Tibial nerve (tissue), 4 donors: Measurements from ENCODE around the gene ANKRD39.

ENCODE experiments used
- CTCF ChIP-seq, 5 experiments: fragments of 200-600 bp in 3 of 5; fragments of 450-650 bp in 2 of 5; sonication (generic) in 3 of 5; IDR thresholded peaks; one replicate each; pipeline ENCODE4 v1.5.1; 2016 to 2019; ENCODE audit warnings: antibody characterized with exemption in 5 of 5, mild to moderate bottlenecking in 3 of 5, moderate library complexity in 2 of 5
- EP300 ChIP-seq, 2 donors: sonication (generic); formaldehyde crosslinking; IDR thresholded peaks; one replicate each; pipeline ENCODE4 v1.6.1; 2017; ENCODE audit warnings: antibody characterized with exemption in 2 of 2, mild to moderate bottlenecking in 1 of 2
- POLR2A ChIP-seq, 2 donors: fragments of 450-650 bp; IDR thresholded peaks; one replicate each; pipeline ENCODE4 v1.6.1; 2017; ENCODE audit warnings: antibody characterized with exemption in 2 of 2, mild to moderate bottlenecking in 2 of 2, moderate library complexity in 2 of 2

DNA sequence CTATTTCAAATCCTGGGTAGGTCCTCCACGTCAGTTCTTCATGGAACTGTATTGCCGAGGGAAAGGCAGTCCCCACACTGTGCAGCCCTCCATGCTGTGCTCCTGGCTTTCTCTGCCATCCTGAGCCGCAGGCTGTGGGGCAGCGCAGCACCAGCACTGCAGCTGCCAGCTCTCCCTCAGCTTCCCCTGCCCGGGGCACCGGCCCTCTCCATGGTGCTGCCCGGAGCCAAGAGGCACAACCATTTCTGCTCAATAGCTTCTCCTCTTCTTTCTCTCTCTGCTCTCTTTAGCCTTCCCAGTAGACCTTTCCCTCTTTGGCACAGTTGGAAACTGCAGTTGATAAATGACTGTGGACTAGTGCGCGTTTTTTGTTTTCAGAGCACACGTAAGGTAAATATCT, 26.1 kb downstream of the ANKRD39 start:
- TF ChIP-seq CTCF (IDR thresholded peaks at IDR 0.05) (no peak), EP300 (IDR thresholded peaks at IDR 0.05) (no peak), POLR2A (IDR thresholded peaks at IDR 0.05) (no peak)
